IPS DF 4.7 (cell line): ENCODE results near the gene UVSSA.

Experiments
- DNase-seq: peaks from one replicate; pipeline ENCODE4 v3.0.0-alpha.2; 2013; ENCODE audit warnings: low spot score; ENCODE audit errors: extremely low read depth

UVSSA gene

DNA sequence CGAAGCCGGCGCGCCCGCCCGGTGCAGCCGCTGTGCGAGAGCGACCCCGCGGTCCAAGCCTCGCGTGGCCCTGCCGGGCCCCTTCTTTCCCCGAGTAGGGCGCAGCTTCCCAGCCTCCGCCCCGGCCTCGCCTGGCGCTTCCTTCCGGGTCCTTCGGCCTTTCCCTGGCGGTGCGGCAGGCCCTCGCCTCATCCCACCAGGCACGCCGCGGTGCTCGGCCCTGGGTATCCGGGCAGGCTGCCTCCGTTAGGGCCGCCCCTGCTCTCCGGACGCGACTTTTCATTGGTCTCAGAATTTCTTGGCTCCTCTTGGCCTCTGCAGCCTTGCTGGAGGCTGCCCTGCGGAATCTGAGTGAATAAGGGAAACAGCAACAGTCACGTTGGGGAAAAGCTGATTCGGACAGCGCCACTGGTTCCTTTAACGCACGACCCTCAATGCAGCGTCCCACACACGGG, 429 bp downstream of the UVSSA start:
- no peak for DNase-seq

DNA sequence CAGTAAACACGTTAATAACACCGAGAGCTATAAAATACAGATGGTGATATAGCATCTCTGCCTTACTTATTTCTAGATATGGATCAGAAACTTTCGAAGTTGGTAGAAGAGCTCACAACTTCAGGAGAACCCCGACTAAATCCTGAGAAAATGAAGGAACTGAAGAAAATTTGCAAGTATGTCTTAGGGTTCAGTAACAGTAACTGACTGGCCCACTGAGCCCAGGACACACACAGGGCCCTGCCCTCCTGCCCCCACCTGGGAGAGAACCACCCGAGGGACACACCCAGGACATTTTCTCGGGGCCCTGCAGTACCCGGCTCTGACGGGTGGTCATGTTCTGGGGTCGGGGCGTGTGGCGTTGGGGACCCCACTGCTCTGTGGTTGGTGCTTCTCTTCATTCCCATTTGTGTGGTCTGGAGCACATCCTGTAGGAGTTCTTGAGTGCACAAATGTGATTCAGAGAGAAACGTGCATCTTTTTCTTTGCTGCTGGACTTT, 1.1 kb downstream of the UVSSA start:
- DNase-seq, result no peak

GRCh38 chr4:1348746-1349145, 1.7 kb downstream of the UVSSA start:
- DNase-seq, result no peak

DNA sequence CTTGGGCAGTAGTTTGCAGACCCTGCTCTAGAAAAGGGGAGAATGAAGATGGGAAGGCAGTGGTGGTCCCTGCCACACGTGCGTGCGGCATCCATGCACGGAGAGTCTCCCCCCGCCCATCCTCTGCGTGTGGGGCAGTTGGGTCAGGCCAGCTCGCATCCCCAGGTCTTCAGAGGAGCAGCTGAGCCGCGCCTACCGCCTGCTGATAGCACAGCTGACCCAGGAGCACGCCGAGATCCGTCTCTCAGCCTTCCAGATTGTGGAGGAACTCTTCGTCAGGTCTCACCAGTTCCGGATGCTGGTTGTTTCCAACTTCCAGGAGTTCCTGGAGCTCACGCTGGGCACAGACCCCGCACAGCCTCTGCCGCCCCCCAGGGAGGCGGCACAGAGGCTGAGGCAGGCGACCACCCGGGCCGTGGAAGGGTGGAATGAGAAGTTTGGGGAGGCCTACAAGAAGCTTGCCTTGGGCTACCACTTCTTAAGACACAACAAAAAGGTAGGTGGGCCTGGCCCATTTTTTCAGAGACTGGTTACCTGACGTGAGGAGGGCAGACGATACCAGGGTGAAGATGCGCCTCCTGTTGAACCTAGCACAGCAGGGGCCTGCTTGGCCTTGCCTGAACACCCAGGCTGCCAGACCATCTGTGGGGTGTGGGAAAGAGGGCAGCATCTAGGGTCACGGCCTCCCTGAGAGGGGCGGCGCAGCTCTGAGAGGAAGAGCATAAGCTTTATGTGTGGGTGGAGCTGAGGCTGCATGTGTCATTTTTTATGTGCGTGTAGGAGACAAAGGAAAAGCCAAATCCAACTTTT, 2.6 kb downstream of the UVSSA start:
- no peak for DNase-seq

DNA sequence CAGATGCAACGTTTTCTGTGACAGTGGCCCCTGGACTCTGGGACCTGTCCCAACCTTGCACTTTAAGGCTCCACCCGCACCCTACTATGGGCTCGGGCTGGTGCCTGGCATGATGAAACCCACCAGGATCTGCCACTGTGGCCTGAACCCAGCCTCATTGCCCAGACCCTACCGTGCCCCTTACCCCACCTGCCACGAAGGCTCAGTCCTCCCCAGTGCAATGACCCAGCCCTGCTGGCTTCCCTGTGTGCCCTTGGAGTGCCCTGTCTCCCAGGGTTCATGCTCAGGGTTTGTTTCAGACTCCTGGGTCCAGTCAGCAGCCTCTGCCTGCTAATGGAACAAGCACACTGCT, 3.1 kb downstream of the UVSSA start:
- DNase-seq, result no peak

DNA sequence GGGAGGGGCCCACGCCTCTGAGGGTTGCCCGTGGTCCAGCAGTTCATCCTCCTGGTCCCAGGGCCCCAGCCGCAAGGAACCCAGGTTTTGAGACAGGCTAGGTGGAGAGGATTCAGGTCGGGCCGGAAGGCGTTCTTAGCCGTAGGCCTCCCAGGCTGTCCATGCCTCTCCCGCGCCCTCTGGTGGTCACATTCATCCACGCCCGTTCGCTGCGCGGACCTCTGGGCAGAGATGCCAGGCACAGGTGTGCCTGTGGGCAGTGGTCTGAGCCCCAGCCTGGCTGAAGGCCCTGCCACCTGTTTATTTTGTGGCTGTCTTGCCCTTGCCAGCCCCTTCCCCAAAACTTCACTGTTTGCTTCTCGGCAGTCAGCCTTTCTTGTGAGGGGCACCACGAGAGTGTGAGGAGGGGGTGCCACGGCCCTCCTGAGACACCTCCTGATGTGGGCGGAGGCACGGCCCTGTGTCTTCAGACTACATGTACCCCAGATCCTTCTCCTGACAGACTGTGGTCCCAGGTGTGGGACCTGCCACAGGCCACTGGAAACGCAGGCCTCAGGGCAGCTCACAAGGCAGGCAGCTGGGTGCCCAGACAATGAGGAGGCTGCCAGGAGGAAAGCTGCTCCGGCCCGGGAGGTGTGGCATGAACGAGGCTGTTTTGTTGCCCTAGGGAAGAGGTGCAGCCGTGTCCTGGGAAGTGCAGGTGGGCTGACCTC, 5.0 kb downstream of the UVSSA start:
- no peak for DNase-seq

GRCh38 chr4:1352567-1352900, 5.5 kb downstream of the UVSSA start:
- no peak for DNase-seq

GRCh38 chr4:1353186-1354055, 6.4 kb downstream of the UVSSA start:
- no peak for DNase-seq

- no peak for DNase-seq
These were observed 7.4 kb downstream of the UVSSA start for GRCh38 chr4:1354136-1354982.

- DNase-seq, result no peak
These were observed 7.9 kb downstream of the UVSSA start for GRCh38 chr4:1354983-1355275.

GRCh38 chr4:1355378-1355777, 8.4 kb downstream of the UVSSA start:
- DNase-seq, result no peak

DNA sequence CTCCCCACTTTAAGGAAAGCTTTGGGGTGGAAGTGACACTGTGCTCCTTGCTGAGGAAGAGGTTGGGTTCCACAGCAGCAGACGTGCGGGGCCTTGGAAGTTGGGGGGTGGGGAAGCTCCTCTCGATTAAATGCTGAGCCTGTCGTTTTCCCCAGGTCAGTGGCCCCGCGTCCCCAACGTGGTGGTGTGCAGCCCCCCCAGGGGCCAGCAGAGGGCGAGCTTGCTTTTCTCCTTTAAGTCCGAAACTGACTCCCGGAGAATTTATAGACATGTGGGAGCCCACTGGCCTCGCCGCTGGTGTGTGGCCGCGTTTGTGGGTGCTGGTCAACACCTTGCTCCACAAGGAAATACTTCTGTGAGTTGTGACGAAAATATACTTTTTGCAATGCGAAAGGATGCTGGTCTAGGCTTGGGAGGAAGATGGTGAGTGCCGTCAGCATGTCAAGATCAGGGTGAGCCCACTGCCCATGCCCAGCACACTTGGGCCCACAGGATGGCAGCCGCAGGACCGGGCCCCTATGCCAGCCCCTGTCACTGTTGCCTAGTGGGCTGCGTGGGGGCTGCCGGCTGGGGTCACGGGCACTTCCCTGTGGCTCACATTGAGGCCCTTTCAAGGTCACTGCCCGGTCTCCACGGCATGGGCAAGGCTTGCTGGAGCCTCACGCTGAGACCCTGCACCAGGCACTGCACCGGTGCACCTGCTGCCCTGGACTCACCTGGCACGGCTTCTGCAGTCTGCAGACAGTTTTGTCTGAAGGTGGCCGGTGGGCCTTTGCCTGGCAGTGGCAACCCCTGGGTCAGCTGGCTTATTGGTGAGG, 9.4 kb downstream of the UVSSA start:
- DNase-seq, result no peak

GRCh38 chr4:1357356-1358248, 10.6 kb downstream of the UVSSA start:
- DNase-seq, result no peak

DNA sequence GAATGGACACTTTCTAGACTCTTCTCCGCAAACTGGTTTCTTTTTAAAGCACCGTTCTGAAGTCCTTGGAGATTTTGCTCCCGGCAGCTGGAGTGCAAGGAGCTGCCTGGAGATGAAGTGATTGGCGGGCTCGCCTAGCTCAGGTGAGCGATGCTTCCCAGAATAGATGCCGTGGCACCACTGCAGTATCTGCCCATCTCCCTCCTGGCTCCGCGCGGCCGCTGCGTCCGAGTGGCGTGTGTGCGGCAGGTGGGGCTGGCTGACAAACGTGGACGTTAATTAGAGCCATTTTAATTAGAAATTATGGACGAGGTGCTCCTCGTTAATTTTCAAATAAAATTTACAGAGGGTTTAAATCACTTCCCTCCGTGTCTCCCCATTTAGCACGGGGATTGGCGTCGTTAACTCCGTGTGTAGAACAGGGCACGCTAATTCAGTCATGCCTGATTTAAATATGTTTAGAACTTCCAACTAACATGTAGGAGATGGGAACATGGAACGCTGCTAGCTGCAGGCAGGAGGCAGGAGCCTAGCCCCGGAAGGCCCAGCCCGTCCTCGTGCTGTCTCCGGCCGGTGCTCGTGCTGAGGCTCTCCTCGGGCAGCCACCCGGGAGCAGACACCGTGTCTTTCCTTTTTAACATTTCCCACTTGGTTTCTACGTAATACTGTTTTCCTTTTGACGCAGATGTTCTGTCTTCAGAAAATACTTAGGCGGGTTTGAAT, 11.6 kb downstream of the UVSSA start:
- DNase-seq, result no peak

DNA sequence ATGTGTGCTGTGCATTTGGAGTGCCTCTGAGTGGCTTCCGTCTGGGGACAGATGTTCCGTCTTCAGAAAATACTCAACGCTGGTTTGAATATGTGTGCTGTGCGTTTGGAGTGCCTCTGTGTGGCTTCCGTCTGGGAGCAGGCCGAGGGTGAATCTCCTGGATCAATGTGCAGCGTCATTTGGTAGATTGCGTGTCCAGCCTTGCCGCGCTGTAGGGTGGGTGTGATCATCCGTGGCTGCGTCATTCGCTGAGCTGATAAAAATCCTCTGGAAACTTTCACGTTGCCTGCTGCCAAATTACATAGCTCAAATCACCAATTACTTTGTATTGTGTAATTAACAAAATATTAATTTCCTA, 12.1 kb downstream of the UVSSA start:
- no peak for DNase-seq

- no peak for DNase-seq
These were observed 13.0 kb downstream of the UVSSA start for GRCh38 chr4:1359976-1360375.

GRCh38 chr4:1360423-1361283, 13.6 kb downstream of the UVSSA start:
- no peak for DNase-seq

DNA sequence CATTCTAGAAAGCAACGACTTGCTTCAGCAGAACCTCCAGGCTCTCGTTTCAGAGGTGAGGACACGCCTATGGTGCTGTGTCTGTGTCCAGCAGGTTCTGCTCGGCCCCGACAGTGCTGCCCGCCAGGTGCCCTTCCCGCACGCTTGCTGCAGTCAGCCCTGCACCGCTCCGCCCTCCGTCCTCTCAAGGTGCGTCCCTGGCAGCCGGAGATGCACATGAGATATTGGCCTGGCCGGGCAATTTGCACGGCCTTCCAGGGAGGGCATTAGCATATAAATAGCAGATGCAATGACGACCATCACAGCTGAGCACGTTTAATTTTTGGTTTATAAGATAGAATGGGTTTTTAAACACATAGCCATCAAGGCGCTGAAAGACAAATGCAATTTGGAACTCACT, 14.4 kb downstream of the UVSSA start:
- DNase-seq, result no peak
